Measurements from ENCODE around the gene RAP1GAP.

DNA sequence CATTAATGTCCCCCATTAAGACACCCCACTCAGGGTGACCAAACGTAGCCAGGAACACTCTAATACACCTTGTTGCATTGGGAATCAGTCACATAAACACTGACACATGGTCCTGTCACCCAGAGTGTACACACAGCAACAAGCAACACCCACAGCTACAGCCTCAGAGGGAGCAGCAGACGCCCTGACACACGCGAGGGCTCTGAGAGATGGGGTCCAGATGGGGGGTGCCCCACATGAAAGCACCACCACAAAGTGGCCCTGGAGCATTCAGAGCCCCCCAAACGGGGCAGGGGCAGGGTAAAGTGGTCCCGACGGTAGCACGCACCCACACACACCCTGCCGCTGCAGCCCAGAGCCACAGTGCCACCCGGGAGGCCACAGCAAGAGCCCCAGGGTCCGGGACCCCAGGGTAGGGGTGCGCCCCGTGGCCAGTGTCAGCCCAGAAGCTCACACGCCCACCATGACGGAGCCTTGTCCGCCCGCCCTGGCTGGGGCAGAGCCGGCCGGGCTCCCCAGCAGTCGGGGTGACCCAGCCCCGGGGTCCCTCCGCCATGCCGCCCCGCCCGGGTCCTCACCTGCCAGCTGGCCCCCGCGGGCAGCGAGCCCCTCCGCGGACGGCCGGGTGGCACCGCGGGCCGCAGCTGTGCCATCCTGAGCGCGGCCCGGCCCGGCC lies 47.3 kb downstream of the RAP1GAP start:
- TF ChIP-seq CEBPB (IDR thresholded peaks at IDR 0.05) (no peak), CTCF (IDR thresholded peaks at IDR 0.05) (no peak), RFX5 (IDR thresholded peaks at IDR 0.05) (no peak), EP300 (IDR thresholded peaks at IDR 0.05) (no peak), KDM5A (IDR thresholded peaks at IDR 0.05) (no peak), ESRRA (IDR thresholded peaks at IDR 0.05; ENCODE audit: borderline replicate concordance, low read length) (no peak)
- TF ChIP-seq, protein P1, sequence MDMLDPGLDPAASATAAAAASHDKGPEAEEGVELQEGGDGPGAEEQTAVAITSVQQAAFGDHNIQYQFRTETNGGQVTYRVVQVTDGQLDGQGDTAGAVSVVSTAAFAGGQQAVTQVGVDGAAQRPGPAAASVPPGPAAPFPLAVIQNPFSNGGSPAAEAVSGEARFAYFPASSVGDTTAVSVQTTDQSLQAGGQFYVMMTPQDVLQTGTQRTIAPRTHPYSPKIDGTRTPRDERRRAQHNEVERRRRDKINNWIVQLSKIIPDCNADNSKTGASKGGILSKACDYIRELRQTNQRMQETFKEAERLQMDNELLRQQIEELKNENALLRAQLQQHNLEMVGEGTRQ (IDR thresholded peaks at IDR 0.05): no peak
- TF ChIP-seq, protein P2, sequence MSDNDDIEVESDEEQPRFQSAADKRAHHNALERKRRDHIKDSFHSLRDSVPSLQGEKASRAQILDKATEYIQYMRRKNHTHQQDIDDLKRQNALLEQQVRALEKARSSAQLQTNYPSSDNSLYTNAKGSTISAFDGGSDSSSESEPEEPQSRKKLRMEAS (IDR thresholded peaks at IDR 0.05): no peak

All from A549 (cell line).